ENCODE data around the gene MYLK3. TPM values are rescaled to one million over a fixed set of nuclear protein-coding genes. Genes with fewer than 3 reads are reported as not detected.

Gene MYLK3
- total RNA-seq, 6 experiments from 2014 or later: 0.06 to 0.44 (median 0.23) TPM

DNA sequence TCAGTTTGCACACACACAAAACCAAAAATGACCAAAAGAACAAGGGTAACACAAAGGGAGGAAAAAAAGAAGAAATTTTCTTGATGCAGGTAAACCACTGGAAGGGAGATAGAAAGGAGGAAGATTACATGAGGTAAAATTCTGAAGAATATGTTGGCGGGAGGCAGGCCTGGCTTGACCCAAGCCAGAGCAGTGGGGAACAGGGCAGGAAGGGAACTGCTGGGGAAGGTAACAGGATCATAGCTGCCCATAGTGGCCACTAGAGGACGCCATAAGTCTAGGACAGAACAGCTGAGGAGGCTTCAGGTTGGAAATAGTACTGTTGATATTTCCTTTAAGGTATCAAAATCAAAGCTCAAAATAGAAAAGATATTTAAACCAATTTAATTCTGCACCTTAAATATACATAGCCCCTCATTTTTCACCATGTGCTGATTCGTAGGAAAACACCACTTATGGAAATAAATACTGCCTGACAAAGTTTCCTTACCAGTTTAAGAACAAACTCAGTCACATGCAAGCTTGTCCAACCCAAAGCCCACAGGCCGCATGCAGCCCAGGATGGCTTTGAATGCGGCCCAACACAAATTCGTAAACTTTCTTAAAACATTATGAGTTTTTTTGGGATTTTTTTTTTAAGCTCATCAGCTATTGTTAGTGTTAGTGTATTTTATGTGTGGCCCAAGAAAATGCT lies 74.7 kb downstream of the MYLK3 start:
- no peak for TF ChIP-seq POLR2A (IDR thresholded peaks at IDR 0.05)
- TF ChIP-seq, protein P1, sequence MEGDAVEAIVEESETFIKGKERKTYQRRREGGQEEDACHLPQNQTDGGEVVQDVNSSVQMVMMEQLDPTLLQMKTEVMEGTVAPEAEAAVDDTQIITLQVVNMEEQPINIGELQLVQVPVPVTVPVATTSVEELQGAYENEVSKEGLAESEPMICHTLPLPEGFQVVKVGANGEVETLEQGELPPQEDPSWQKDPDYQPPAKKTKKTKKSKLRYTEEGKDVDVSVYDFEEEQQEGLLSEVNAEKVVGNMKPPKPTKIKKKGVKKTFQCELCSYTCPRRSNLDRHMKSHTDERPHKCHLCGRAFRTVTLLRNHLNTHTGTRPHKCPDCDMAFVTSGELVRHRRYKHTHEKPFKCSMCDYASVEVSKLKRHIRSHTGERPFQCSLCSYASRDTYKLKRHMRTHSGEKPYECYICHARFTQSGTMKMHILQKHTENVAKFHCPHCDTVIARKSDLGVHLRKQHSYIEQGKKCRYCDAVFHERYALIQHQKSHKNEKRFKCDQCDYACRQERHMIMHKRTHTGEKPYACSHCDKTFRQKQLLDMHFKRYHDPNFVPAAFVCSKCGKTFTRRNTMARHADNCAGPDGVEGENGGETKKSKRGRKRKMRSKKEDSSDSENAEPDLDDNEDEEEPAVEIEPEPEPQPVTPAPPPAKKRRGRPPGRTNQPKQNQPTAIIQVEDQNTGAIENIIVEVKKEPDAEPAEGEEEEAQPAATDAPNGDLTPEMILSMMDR (IDR thresholded peaks at IDR 0.05): peak; percentile 77 to 91 (median 87)
- H3K4me3 ChIP-seq: no peak overlapping the region
- no peaks in the 10 kb centered on the region for H3K9me3 ChIP-seq
- WGBS (ENCODE audit: insufficient coverage, low coverage, low lambda C conversion rate, missing lambda C conversion rate): 70% methylated on average over 6 of the region's 6 CpGs
- peak in 2 of 3 donors; percentile 31 to 48 for DNase-seq
- peaks cover 0 to 73% (median 12%) of the 10 kb centered on the region in 4 donors for H3K36me3 ChIP-seq
- H3K27ac ChIP-seq: no peak overlapping the region
- no peaks in the 10 kb centered on the region for H3K4me1 ChIP-seq
- ATAC-seq: peak; percentile 91 to 97 (median 94)
- no peaks in the 10 kb centered on the region for H3K27me3 ChIP-seq
- intact Hi-C loops (cut with DNase I): no loop called here

DNA sequence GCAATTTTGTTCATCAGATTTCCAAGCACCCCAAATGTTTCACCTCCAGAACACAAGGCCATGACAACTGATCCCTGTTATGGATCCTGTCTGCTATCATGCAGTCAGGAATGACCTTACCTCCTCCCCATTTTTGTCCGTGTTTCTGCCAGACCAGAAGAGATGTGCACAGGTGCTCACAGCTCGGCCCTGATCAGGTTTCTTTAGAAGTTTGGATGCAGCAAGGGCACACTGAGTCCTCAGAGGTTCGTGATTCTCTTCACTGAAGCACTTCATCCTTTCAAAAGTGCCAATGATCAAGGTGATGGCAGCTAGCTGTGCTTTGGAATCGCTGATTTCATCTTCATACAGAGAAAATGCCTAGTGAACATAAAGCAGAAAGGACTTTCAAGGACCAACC lies 86.0 kb downstream of the MYLK3 start:
- no peaks in the 10 kb centered on the region for H3K27me3 ChIP-seq
- TF ChIP-seq, protein P1 (IDR thresholded peaks at IDR 0.05): no peak
- TF ChIP-seq POLR2A (IDR thresholded peaks at IDR 0.05): no peak
- H3K4me1 ChIP-seq: no peaks in the 10 kb centered on the region
- WGBS (ENCODE audit: insufficient coverage, low coverage, low lambda C conversion rate, missing lambda C conversion rate): 69% methylated on average over 4 of the region's 4 CpGs
- DNase-seq (no peak), ATAC-seq (no peak)
- no peak overlapping the region for H3K4me3 ChIP-seq
- peaks cover 0 to 49% (median 15%) of the 10 kb centered on the region in 4 donors for H3K36me3 ChIP-seq
- no peak overlapping the region for H3K27ac ChIP-seq
- H3K9me3 ChIP-seq: no peaks in the 10 kb centered on the region
- intact Hi-C loops (cut with DNase I): no loop called here

DNA sequence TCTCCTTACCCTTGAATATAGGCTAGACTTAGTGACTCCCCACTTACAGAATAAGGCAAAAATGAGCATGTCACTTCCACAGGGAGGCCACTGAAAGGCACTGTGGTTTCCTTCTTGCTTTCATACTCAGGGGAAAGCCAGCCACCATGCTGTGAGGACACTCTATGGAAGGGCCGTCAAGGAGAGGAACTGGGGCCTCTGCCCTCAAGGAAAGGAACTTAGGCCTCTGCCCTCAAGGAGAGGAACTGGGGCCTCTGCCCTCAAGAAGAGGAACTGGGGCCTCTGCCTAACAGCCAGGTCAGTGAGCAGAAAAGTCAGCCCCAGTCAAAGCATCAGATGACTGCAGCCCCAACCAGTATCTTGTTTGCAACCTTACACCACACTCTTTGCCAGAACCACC lies 89.2 kb downstream of the MYLK3 start:
- H3K4me1 ChIP-seq: no peaks in the 10 kb centered on the region
- no CpG with 5 or more reads among the region's 1 CpG for WGBS (ENCODE audit: insufficient coverage, low coverage, low lambda C conversion rate, missing lambda C conversion rate)
- no peak for TF ChIP-seq POLR2A (IDR thresholded peaks at IDR 0.05)
- TF ChIP-seq, protein P1 (IDR thresholded peaks at IDR 0.05): no peak
- DNase-seq (peak; percentile 30 to 59 (median 45)), ATAC-seq (peak; percentile 70 to 92 (median 86))
- H3K27ac ChIP-seq: no peak overlapping the region
- intact Hi-C loops (cut with DNase I): no loop called here
- H3K27me3 ChIP-seq: no peaks in the 10 kb centered on the region
- H3K4me3 ChIP-seq: no peak overlapping the region
- H3K9me3 ChIP-seq: no peaks in the 10 kb centered on the region
- H3K36me3 ChIP-seq: peaks cover 0 to 40% (median 13%) of the 10 kb centered on the region in 4 donors

Other genes starting within 250 kb of the MYLK3 start
- gene SHCBP1, start 127.0 kb downstream of the MYLK3 start, total RNA-seq: under 1 TPM in 5 of 6 experiments, not detected in 1; 0.18 to 0.93 (median 0.66) TPM
- 10 to 100 TPM; 18.0 to 36.5 (median 28.9) TPM for gene VPS35, start 59.2 kb downstream of the MYLK3 start, total RNA-seq
- 1 to 10 TPM in 2 of 6 experiments, under 1 TPM in 4; 0.18 to 4.8 (median 0.76) TPM for gene ORC6, start 58.7 kb downstream of the MYLK3 start, total RNA-seq
- 1 to 10 TPM; 5.5 to 9.8 (median 7.4) TPM for gene C16orf87, start 82.8 kb upstream of the MYLK3 start, total RNA-seq
- 100 to 1,000 TPM in 2 of 6 experiments, 10 to 100 TPM in 4; 30.8 to 163 (median 92.0) TPM for gene GPT2, start 136.0 kb upstream of the MYLK3 start, total RNA-seq
- gene DNAJA2, start 225.3 kb upstream of the MYLK3 start, total RNA-seq: 10 to 100 TPM; 25.3 to 38.3 (median 32.0) TPM

All from right lobe of liver (tissue), 6 donors.